Endothelial cell of umbilical vein (primary cell): ENCODE data around the gene SH3RF1. TPM values are rescaled to one million over a fixed set of nuclear protein-coding genes. Genes with fewer than 3 reads are reported as not detected.

Source experiments
- BruUV-seq: library from RNA; stranded (reverse); fragments of 400-500 nt; replicated peaks from 2 replicates; lab custom pipeline; 2021; lab: Mats Ljungman, UMichigan
- CTCF ChIA-PET: fragments of 300-600, 350-600 bp; sonication (Branson Sonifier 250); formaldehyde crosslinking; loops from one replicate; lab custom pipeline; 2021; ENCODE audit warnings: antibody characterized with exemption, inconsistent platforms; lab: Charles Lee
- POLR2A ChIA-PET: fragments of 300-600, 350-600 bp; sonication (Branson Sonifier 250); formaldehyde crosslinking; loops from one replicate; lab custom pipeline; 2021; ENCODE audit warnings: antibody characterized with exemption, inconsistent platforms; lab: Charles Lee
- DNase-seq: peaks from one replicate; pipeline ENCODE4 v3.0.0-alpha.2; 2011; ENCODE audit warnings: low read depth, low spot score
- FAIRE-seq: peaks from 2 replicates; lab custom pipeline; 2011; peaks lifted over from hg19 to GRCh38; lab: Jason Lieb, UNC
- H2AFZ ChIP-seq: 2 replicates; pipeline ENCODE4 v1.6.0; 2012; ENCODE audit warnings: low read depth, low read length, control low read depth, inconsistent platforms
- H3K27ac ChIP-seq: 2 replicates; pipeline ENCODE4 v1.5.1; 2011; ENCODE audit warnings: low read depth, mild to moderate bottlenecking, control low read depth, low read length, moderate library complexity; ENCODE audit not compliant: insufficient read depth
- H3K27me3 ChIP-seq, 2 experiments: 2 replicates each; pipeline versions ENCODE4 v1.6.0 to v1.6.1; 2011; ENCODE audit warnings: low read length in 2 of 2, mixed read lengths in 1 of 2; ENCODE audit not compliant: control insufficient read depth in 2 of 2, insufficient read depth in 2 of 2
- H3K36me3 ChIP-seq, 2 experiments: 2 replicates in 1 of 2; 3 replicates in 1 of 2; pipeline ENCODE4 v1.5.1; 2011; ENCODE audit warnings: low read length in 2 of 2, mild to moderate bottlenecking in 1 of 2, moderate library complexity in 1 of 2; ENCODE audit not compliant: control insufficient read depth in 2 of 2, insufficient read depth in 2 of 2; ENCODE audit errors: extremely low read depth in 1 of 2
- H3K4me1 ChIP-seq: 3 replicates; pipeline ENCODE4 v1.5.1; 2011; ENCODE audit warnings: mild to moderate bottlenecking, low read length; ENCODE audit not compliant: control insufficient read depth, insufficient read depth; ENCODE audit errors: extremely low read depth
- H3K4me2 ChIP-seq: 2 replicates; pipeline ENCODE4 v1.6.1; 2011; ENCODE audit warnings: low read length, control low read depth, mixed read lengths; ENCODE audit not compliant: insufficient read depth
- H3K4me3 ChIP-seq, 3 experiments: fragments of 200-600 bp in 1 of 3; sonication (generic), shearing (Covaris generic) in 1 of 3; replicated peaks in 1 of 3; 2 replicates each; pipeline ENCODE4 v1.5.1; 2011 to 2016; ENCODE audit warnings: control low read depth in 3 of 3, low read length in 3 of 3, mild to moderate bottlenecking in 2 of 3, inconsistent platforms in 1 of 3, low read depth in 1 of 3, moderate library complexity in 1 of 3; ENCODE audit not compliant: insufficient read depth in 1 of 3
- H3K79me2 ChIP-seq: 2 replicates; pipeline ENCODE4 v1.6.0; 2012; ENCODE audit warnings: low read length, inconsistent platforms; ENCODE audit not compliant: control insufficient read depth, insufficient read depth
- H3K9ac ChIP-seq: replicated peaks from 2 replicates; pipeline ENCODE3; 2011; ENCODE audit warnings: low read length, control low read depth; ENCODE audit not compliant: insufficient read depth; ENCODE audit errors: extremely low read depth
- H3K9me1 ChIP-seq: replicated peaks from 3 replicates; pipeline ENCODE4 v1.6.0; 2011; ENCODE audit warnings: mild to moderate bottlenecking, low read length; ENCODE audit not compliant: control insufficient read depth, insufficient read depth; ENCODE audit errors: extremely low read depth
- H3K9me3 ChIP-seq: replicated peaks from 2 replicates; pipeline ENCODE4 v1.5.1; 2012; ENCODE audit warnings: low read length, inconsistent platforms; ENCODE audit not compliant: control insufficient read depth, insufficient read depth
- H4K20me1 ChIP-seq: replicated peaks from 2 replicates; pipeline ENCODE3; 2011; ENCODE audit warnings: mild to moderate bottlenecking, low read length; ENCODE audit not compliant: control insufficient read depth, insufficient read depth; ENCODE audit errors: extremely low read depth
- EZH2 ChIP-seq: IDR thresholded peaks from 2 replicates; pipeline ENCODE4 v1.6.1; 2012; ENCODE audit warnings: borderline replicate concordance, low read depth, mild to moderate bottlenecking, moderate library complexity, low read length, inconsistent platforms; ENCODE audit not compliant: severe bottlenecking
- FOS ChIP-seq: IDR thresholded peaks from 2 replicates; pipeline ENCODE4 v1.6.1; 2011; ENCODE audit warnings: mild to moderate bottlenecking, low read length, moderate library complexity, borderline replicate concordance; ENCODE audit not compliant: insufficient read depth
- GATA2 ChIP-seq: IDR thresholded peaks from 2 replicates; pipeline ENCODE4 v1.7.0; 2011; ENCODE audit warnings: low read depth, mild to moderate bottlenecking, moderate library complexity, mixed read lengths, low read length; ENCODE audit not compliant: insufficient read length, insufficient read depth
- JUN ChIP-seq: IDR thresholded peaks from 2 replicates; pipeline ENCODE4 v1.6.1; 2011; ENCODE audit warnings: borderline replicate concordance, low read depth; ENCODE audit not compliant: insufficient read length, insufficient read depth
- MYC ChIP-seq: IDR thresholded peaks from one replicate; pipeline ENCODE4 v1.6.1; 2011; ENCODE audit warnings: mild to moderate bottlenecking, low read depth, low read length
- POLR2A ChIP-seq: IDR thresholded peaks from 2 replicates; pipeline ENCODE4 v1.6.1; 2012; ENCODE audit warnings: low read depth, mild to moderate bottlenecking, control low read depth, low read length
- POLR2AphosphoS5 ChIP-seq: IDR thresholded peaks from 2 replicates; pipeline ENCODE4 v1.6.1; 2012; ENCODE audit warnings: low read depth, mild to moderate bottlenecking, control low read depth, low read length, moderate library complexity; ENCODE audit not compliant: insufficient read depth
- dilution Hi-C: fragments of 300-500 bp; cut with MboI; formaldehyde crosslinking; loops from one replicate; pipeline ENCODE4 v1.15.0; 2019; ENCODE audit warnings: low sequenced_read_pairs; ENCODE audit not compliant: extremely low pct_ligation_motif_present
- intact Hi-C: fragments of 100-400 bp; cut with micrococcal nuclease; formaldehyde crosslinking; loops from one replicate; pipeline ENCODE4 v1.10.0; 2022
- polyA plus RNA-seq, 4 experiments: library from polyadenylated mRNA; depleted of rRNA in 3 of 4; stranded (reverse) in 3 of 4; unstranded in 1 of 4; fragments of >200 nt; gene quantifications; 2 replicates each; pipeline versions ENCODE4 v1.2.1 to v1.2.3, GENCODE V29; 2011 to 2012; ENCODE audit warnings: missing spikeins in 1 of 4
- total RNA-seq: library from RNA; stranded (reverse); gene quantifications from 2 replicates; pipeline ENCODE4 v1.2.3, GENCODE V29; 2021
- TF ChIP-seq, protein P1 (sequence below): IDR thresholded peaks from 2 replicates; pipeline ENCODE4 v1.6.1; 2011; ENCODE audit not compliant: insufficient read depth, insufficient read length
- TF ChIP-seq, protein P2 (sequence below), 2 donors: IDR thresholded peaks; 1 replicate in 1 of 2; 2 replicates in 1 of 2; pipeline ENCODE4 v1.5.1; 2011; ENCODE audit warnings: low read length in 2 of 2, mild to moderate bottlenecking in 2 of 2, moderate library complexity in 2 of 2, control low read depth in 1 of 2, inconsistent platforms in 1 of 2, low read depth in 1 of 2; ENCODE audit not compliant: insufficient read depth in 1 of 2; ENCODE audit errors: extremely low read depth in 1 of 2

SH3RF1 gene
- total and polyA plus RNA-seq, 2 donors (not counting 3 experiments of a cell fraction or from before 2014, with no cell fraction given), result 16.2 to 24.9 TPM

DNA sequence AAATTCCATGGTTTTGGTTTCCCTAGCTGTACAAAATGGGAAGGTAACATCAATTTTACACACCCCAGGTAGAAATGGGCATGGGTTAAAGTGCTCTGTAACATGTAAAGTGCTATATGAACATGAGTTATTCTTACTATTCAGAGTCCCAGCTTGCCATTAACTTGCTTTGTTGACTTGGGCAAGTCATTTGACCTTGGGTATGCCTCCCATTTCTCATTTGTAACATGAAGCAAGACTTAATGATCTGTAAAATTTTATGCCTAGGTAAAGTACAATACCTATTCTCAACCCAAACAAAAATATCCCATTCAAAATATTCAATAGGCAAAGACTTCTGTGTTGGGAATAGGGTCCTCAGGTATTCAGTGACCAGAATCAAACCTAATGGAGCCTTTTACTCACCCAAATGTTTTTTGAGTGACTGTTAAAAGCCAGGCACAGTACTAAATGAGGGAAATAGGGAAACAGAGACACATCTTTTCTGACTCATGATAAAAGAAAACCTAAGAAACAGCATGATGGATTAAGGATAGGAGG, 126.6 kb downstream of the SH3RF1 start:
- Histone ChIP-seq H3K27ac (no peak overlapping the region), H3K4me1 (peaks cover 30% of the 10 kb centered on the region), H3K9ac (no peak overlapping the region), H3K4me2 (no peak overlapping the region), H3K79me2 (peaks cover 5% of the 10 kb centered on the region), H4K20me1 (no peaks in the 10 kb centered on the region), H3K36me3 (no peaks in the 10 kb centered on the region), H3K9me3 (no peaks in the 10 kb centered on the region), H3K9me1 (no peaks in the 10 kb centered on the region), H3K4me3 (no peak overlapping the region), H3K27me3 (no peaks in the 10 kb centered on the region), H2AFZ (no peak overlapping the region)
- intact Hi-C loops, result no loop called here
- TF ChIP-seq, protein P1, sequence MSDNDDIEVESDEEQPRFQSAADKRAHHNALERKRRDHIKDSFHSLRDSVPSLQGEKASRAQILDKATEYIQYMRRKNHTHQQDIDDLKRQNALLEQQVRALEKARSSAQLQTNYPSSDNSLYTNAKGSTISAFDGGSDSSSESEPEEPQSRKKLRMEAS, result no peak
- no peak for TF ChIP-seq JUN
- TF ChIP-seq, protein P2, sequence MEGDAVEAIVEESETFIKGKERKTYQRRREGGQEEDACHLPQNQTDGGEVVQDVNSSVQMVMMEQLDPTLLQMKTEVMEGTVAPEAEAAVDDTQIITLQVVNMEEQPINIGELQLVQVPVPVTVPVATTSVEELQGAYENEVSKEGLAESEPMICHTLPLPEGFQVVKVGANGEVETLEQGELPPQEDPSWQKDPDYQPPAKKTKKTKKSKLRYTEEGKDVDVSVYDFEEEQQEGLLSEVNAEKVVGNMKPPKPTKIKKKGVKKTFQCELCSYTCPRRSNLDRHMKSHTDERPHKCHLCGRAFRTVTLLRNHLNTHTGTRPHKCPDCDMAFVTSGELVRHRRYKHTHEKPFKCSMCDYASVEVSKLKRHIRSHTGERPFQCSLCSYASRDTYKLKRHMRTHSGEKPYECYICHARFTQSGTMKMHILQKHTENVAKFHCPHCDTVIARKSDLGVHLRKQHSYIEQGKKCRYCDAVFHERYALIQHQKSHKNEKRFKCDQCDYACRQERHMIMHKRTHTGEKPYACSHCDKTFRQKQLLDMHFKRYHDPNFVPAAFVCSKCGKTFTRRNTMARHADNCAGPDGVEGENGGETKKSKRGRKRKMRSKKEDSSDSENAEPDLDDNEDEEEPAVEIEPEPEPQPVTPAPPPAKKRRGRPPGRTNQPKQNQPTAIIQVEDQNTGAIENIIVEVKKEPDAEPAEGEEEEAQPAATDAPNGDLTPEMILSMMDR (IDR thresholded peaks at IDR 0.05; ENCODE audit: extremely low read depth in 1 of 2, insufficient read depth in 1 of 2, low read depth in 1 of 2, low read length in 2 of 2), result no peak
- TF ChIP-seq GATA2, result no peak
- TF ChIP-seq EZH2, result no peak
- no peak for TF ChIP-seq MYC
- no peak for TF ChIP-seq POLR2AphosphoS5
- no peak for TF ChIP-seq POLR2A
- no peak for TF ChIP-seq FOS
- ChIA-PET CTCF (no interaction called here), POLR2A (no interaction called here)
- BruUV-seq, result no TSS peak
- FAIRE-seq, result no peak
- dilution Hi-C loops, result no loop called here
- DNase-seq, result no peak
